ENCODE measurements around the gene NEK11.

DNA sequence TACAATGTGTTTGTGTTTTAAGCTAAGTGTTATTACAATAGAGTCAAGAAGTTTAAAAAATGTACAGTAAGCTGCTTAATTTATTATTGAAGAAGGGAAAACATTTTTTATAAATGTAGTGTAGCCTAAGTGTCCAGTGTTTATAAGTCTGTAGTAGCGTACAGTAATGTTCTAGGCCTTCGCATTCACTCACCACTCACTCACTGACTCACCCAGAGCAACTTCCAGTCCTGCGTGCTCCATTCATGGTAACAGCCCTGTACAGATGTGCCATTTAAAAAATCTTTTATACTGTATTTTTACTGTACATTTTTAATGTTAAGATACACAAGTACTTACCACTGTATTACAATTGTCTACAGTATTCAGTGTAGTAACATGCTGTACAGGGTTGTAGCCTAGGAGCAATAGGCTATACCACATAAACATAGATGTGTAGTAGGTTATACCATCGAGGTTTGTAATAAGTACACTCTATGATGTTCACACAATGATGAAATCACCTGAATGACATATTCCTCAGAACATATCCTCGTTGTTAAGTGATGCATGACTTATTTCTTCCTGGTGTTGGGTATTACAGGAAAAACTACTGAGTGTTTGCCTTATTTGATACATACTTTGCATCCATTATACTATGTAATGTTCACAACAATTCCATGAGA, 198.3 kb downstream of the NEK11 start:
- TF ChIP-seq EP300 (conservative IDR thresholded peaks at IDR 0.05; ENCODE audit: poor library complexity, severe bottlenecking) (no peak), SMC3 (conservative IDR thresholded peaks at IDR 0.05; ENCODE audit: poor library complexity) (no peak), POLR2AphosphoS5 (IDR thresholded peaks at IDR 0.05) (no peak)
- TF ChIP-seq, protein P1, sequence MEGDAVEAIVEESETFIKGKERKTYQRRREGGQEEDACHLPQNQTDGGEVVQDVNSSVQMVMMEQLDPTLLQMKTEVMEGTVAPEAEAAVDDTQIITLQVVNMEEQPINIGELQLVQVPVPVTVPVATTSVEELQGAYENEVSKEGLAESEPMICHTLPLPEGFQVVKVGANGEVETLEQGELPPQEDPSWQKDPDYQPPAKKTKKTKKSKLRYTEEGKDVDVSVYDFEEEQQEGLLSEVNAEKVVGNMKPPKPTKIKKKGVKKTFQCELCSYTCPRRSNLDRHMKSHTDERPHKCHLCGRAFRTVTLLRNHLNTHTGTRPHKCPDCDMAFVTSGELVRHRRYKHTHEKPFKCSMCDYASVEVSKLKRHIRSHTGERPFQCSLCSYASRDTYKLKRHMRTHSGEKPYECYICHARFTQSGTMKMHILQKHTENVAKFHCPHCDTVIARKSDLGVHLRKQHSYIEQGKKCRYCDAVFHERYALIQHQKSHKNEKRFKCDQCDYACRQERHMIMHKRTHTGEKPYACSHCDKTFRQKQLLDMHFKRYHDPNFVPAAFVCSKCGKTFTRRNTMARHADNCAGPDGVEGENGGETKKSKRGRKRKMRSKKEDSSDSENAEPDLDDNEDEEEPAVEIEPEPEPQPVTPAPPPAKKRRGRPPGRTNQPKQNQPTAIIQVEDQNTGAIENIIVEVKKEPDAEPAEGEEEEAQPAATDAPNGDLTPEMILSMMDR (IDR thresholded peaks at IDR 0.05; ENCODE audit: poor library complexity, severe bottlenecking), result no peak
